A549 treated with DMSO at 1 μM for 4 hours (cell line): ENCODE measurements around the gene KLHDC2. TPM values are rescaled to one million over a fixed set of nuclear protein-coding genes. Genes with fewer than 3 reads are reported as not detected.

ENCODE experiments used
- total RNA-seq: library from RNA; stranded (reverse); fragments of 200-300 nt; extraction: Qiagen RNA extraction; gene quantifications from 5 replicates; pipeline ENCODE4 v1.2.3, GENCODE V29; 2022; ENCODE audit warnings: low read depth

Gene KLHDC2
- total RNA-seq = 29.1 to 37.5 TPM (median 32.8 TPM) in 5 replicates

DNA sequence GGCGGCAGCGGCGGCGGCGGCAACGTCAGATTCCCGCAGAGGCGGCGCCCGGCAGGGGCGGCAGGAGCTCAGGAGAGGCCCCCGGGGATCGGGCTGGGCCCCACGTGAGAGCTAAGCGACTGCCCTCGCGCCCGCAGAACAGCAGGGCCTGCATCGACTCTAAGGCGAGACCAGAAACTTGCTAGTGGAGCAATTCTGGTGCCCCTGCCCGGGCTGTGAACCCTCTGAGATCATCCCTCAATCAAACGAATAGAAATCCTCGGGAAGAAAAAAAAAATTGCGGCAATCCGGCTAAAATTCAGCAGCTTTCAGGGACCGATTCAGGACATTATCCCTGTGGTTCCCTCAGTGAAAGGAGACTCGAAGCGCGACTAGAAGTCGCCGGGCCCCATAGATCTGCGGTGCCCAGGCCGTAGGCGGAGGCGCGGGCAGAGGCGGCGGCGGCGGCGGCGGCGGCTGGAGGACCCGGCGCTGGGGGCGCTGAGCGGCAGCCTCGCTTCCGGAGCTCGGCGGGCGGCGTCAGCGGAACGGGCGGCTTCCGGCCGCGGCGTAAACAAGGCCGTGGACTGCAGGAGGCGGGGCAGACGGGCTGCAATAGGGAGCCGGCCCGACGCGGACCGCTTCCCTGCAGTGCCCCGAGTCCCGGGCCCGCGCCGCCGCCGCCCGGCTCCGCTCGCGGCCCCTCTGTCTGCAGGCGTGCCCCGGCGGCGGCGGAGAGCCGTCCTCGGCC is at the start of gene KLHDC2:
Gene KLHDC2 (plus strand): TSS at position 583 of the 730 bp plus-strand sequence. CDS start 316 bp downstream, outside the sequence.

Other genes starting within 250 kb of the KLHDC2 start
- gene RPS29, start 181.8 kb upstream of the KLHDC2 start, total RNA-seq = 3,303 to 4,991 TPM (median 4,389 TPM) in 5 replicates
- gene LRR1, start 169.2 kb upstream of the KLHDC2 start, total RNA-seq = 44.9 to 52.5 TPM (median 51.1 TPM) in 5 replicates
- gene RPL36AL, start 147.5 kb upstream of the KLHDC2 start, total RNA-seq = 413 to 551 TPM (median 426 TPM) in 5 replicates
- gene MGAT2, start 147.4 kb upstream of the KLHDC2 start, total RNA-seq = 50.5 to 57.4 TPM (median 51.1 TPM) in 5 replicates
- gene DNAAF2, start 132.9 kb upstream of the KLHDC2 start, total RNA-seq = 11.7 to 14.2 TPM (median 14.0 TPM) in 5 replicates
- 12.4 to 15.2 TPM (median 14.3 TPM) in 5 replicates for gene POLE2, start 79.9 kb upstream of the KLHDC2 start, total RNA-seq
- gene KLHDC1, start 75.0 kb upstream of the KLHDC2 start, total RNA-seq = 0.12 to 0.29 TPM (median 0.24 TPM) in 5 replicates
- 27.8 to 39.0 TPM (median 37.2 TPM) in 5 replicates for gene NEMF, start 84.6 kb downstream of the KLHDC2 start, total RNA-seq
- 62.8 to 74.4 TPM (median 67.1 TPM) in 5 replicates for gene ARF6, start 124.9 kb downstream of the KLHDC2 start, total RNA-seq